ES-I3 (cell line): ENCODE measurements around the gene SNX21.
A peak's percentile ranks its signal among the peaks of the same experiment; 100 is the strongest.

Experiments
- H3K36me3 ChIP-seq: 2 replicates; pipeline ENCODE4 v1.6.1; 2013; ENCODE audit warnings: mild to moderate bottlenecking, low read length, control low read depth, moderate library complexity; ENCODE audit not compliant: insufficient read depth
- H3K4me1 ChIP-seq: 2 replicates; pipeline ENCODE4 v1.6.1; 2013; ENCODE audit warnings: mild to moderate bottlenecking, control low read depth, low read length; ENCODE audit not compliant: insufficient read depth
- H3K9ac ChIP-seq: 2 replicates; pipeline ENCODE4 v1.6.1; 2013; ENCODE audit warnings: low read depth, mild to moderate bottlenecking, low read length, moderate library complexity
- H3K9me3 ChIP-seq: 2 replicates; pipeline ENCODE4 v1.6.1; 2013; ENCODE audit warnings: mild to moderate bottlenecking, low read length, moderate library complexity; ENCODE audit not compliant: control insufficient read depth, insufficient read depth

Gene SNX21

DNA sequence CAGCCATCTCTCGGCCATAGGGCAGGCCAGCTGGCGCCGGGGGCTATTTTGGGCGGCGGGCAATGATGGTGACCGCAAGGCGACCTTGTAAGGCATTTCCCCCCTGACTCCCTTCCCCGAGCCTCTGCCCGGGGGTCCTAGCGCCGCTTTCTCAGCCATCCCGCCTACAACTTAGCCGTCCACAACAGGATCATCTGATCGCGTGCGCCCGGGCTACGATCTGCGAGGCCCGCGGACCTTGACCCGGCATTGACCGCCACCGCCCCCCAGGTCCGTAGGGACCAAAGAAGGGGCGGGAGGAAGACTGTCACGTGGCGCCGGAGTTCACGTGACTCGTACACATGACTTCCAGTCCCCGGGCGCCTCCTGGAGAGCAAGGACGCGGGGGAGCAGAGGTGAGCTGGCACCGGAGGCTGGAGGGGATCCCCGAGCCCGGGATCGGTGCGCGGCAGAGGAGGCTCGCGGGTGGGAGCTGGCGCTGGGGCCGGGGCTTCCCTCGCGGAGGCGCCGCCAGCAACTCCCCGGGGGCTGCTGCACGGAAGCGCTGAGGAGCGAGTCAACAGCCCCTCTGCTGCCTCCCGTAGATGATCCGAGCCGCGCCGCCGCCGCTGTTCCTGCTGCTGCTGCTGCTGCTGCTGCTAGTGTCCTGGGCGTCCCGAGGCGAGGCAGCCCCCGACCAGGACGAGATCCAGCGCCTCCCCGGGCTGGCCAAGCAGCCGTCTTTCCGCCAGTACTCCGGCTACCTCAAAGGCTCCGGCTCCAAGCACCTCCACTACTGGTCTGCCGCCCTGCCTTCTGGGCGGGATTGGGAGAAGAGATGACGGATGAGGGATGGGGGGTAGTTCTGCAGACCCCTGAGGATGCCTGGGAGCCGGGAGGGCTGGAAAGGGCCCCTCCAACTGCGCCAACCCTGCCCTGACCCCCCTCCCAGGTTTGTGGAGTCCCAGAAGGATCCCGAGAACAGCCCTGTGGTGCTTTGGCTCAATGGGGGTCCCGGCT lies 57.7 kb downstream of the SNX21 start, which contains the start of the genes CTSA and NEURL2:
Gene CTSA, plus strand, starts transcription at position 351 of the 999 bp plus-strand sequence. Its CDS starts 234 bp downstream, at position 585.
Gene NEURL2, minus strand, starts transcription at position 224 of the 999 bp plus-strand sequence. Its CDS starts 217 bp downstream, at position 7.
- H3K9ac ChIP-seq: peak within 1 kb of the TSS; percentile 76
- H3K4me1 ChIP-seq: no peaks in the 10 kb centered on the region
- H3K36me3 ChIP-seq: peaks cover 3% of the 10 kb centered on the region; the same call in 1 of the 2 replicates

DNA sequence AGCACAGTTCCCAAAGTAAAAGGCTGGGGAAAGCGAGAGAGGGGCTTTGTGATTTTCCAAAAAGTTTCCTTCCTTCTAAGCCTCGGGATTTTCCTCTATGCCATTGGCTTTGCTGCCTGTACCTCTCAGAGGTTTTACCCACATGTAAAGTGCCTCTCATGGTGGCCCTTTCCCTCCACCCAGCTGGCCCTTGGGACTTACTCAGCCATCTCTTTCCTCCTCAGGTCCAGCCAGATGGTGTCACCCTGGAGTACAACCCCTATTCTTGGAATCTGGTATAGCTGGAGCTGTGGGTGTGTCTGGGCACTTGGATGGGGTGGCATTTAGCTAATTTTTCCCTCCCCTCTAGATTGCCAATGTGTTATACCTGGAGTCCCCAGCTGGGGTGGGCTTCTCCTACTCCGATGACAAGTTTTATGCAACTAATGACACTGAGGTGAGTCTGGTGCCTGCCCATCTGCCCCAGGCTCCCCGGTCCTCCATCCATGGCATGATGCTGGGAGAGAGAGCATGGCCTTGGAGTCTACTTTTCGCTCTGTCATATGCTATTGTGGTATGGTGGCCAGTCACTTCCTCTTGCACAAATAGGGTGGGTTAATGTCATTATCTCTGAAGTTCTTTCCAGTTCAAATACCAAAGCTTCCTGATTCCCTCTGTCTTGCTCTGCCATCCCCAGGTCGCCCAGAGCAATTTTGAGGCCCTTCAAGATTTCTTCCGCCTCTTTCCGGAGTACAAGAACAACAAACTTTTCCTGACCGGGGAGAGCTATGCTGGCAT lies 58.6 kb downstream of the SNX21 start:
- Histone ChIP-seq H3K36me3 (peaks cover 3% of the 10 kb centered on the region; the same call in 1 of the 2 replicates), H3K4me1 (no peaks in the 10 kb centered on the region), H3K9me3 (no peaks in the 10 kb centered on the region), H3K9ac (peak overlapping the region; percentile 76; the same call in 1 of the 2 replicates)

More for the DNA sequence above, 57.7 kb downstream of the SNX21 start, which contains the start of the genes CTSA and NEURL2:
- H3K9me3 ChIP-seq: no peaks in the 10 kb centered on the region
